Measurements from ENCODE around the gene DICER1.

DNA sequence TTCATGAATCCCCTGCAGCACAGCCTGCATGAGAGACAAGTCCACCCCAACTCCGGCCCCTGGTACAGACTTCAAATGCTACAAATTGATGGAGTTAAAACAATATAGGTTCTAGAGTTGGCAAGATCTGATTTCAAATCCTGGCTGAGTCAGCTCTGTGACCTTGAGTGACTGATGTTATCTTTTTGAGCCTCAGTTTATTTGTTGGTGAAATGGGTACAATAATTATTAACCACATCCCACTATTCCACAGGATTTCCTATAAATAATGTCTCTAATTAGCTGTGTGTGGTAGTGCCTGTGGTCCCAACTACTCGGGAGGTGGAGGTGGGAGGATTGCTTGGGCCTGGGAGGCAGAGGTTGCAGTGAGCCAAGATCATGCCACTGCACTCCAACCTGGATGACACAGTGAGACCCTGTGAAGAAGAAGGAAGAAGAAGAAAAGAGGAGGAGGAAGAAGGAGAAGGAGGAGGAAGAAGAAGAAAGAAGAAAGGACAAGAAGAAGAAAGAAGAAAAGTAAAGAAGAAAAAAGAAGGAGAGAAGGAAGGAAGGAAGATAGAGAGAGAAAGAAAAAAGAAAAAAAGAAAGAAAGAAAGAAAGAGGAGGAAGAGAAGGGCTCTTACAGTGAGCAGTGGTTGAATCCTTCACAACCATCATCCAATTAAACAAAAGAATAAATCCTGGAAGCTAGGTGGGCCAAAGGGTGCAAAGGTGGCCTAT is 39.7 kb upstream of the DICER1 start:
- TF ChIP-seq, protein P1, sequence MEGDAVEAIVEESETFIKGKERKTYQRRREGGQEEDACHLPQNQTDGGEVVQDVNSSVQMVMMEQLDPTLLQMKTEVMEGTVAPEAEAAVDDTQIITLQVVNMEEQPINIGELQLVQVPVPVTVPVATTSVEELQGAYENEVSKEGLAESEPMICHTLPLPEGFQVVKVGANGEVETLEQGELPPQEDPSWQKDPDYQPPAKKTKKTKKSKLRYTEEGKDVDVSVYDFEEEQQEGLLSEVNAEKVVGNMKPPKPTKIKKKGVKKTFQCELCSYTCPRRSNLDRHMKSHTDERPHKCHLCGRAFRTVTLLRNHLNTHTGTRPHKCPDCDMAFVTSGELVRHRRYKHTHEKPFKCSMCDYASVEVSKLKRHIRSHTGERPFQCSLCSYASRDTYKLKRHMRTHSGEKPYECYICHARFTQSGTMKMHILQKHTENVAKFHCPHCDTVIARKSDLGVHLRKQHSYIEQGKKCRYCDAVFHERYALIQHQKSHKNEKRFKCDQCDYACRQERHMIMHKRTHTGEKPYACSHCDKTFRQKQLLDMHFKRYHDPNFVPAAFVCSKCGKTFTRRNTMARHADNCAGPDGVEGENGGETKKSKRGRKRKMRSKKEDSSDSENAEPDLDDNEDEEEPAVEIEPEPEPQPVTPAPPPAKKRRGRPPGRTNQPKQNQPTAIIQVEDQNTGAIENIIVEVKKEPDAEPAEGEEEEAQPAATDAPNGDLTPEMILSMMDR (IDR thresholded peaks at IDR 0.05), result no peak
- TF ChIP-seq EP300 (IDR thresholded peaks at IDR 0.05), result no peak
- TF ChIP-seq POLR2AphosphoS5 (IDR thresholded peaks at IDR 0.05), result no peak
- no peak for TF ChIP-seq POLR2A (IDR thresholded peaks at IDR 0.05)
